ENCODE results near the gene ATG16L2. TPM values are rescaled to one million over a fixed set of nuclear protein-coding genes. Genes with fewer than 3 reads are reported as not detected.

The ATG16L2 gene
- total and polyA plus RNA-seq, 2 donors (not counting 3 experiments of a cell fraction or from before 2014, with no cell fraction given) = 26.5 to 30.5 TPM

DNA sequence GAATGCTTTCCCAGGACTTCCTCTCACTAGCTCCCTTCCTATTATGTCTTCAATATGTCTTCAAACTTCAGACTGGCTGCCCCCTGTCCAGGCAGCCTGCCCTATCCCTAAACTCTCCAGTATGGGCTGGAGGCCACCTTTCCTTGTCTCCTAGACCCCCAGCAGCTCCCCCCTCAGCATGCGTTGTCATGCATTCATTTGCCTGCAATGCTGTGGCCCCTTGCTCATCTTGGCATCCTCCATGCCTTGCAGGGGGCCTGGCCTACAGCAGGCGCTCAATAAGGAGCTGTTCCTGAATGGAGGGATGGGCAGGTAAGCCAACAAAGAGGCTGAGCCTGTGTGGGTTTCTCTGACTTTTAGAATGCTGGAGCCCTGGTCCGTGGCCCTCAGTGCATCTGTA, 45.6 kb upstream of the ATG16L2 start:
- Histone ChIP-seq H3K36me3 (ENCODE audit: control insufficient read depth in 2 of 2, extremely low read depth in 1 of 2, insufficient read depth in 2 of 2, low read length in 2 of 2) (no peaks in the 10 kb centered on the region), H4K20me1 (replicated peaks; ENCODE audit: control insufficient read depth, extremely low read depth, insufficient read depth, low read length) (no peaks in the 10 kb centered on the region), H3K9me1 (replicated peaks; ENCODE audit: control insufficient read depth, extremely low read depth, insufficient read depth, low read length) (no peaks in the 10 kb centered on the region), H3K9ac (replicated peaks; ENCODE audit: extremely low read depth, insufficient read depth, low read length) (no peak overlapping the region), H3K27me3 (ENCODE audit: control insufficient read depth in 2 of 2, insufficient read depth in 2 of 2, low read length in 2 of 2) (no peaks in the 10 kb centered on the region), H3K27ac (ENCODE audit: insufficient read depth, low read depth, low read length) (no peak overlapping the region), H3K79me2 (ENCODE audit: control insufficient read depth, insufficient read depth, low read length) (no peaks in the 10 kb centered on the region), H3K4me1 (ENCODE audit: control insufficient read depth, extremely low read depth, insufficient read depth, low read length) (no peaks in the 10 kb centered on the region), H3K9me3 (replicated peaks; ENCODE audit: control insufficient read depth, insufficient read depth, low read length) (no peaks in the 10 kb centered on the region), H3K4me2 (ENCODE audit: insufficient read depth, low read length) (no peak overlapping the region), H2AFZ (ENCODE audit: low read depth, low read length) (no peak overlapping the region), H3K4me3 (replicated peaks in 1 of 3; ENCODE audit: insufficient read depth in 1 of 3, low read depth in 1 of 3, low read length in 3 of 3) (no peak overlapping the region)
- FAIRE-seq (no peak), DNase-seq (ENCODE audit: low read depth, low spot score) (no peak)
- CTCF ChIA-PET = no interaction called here
- TF ChIP-seq, protein P1, sequence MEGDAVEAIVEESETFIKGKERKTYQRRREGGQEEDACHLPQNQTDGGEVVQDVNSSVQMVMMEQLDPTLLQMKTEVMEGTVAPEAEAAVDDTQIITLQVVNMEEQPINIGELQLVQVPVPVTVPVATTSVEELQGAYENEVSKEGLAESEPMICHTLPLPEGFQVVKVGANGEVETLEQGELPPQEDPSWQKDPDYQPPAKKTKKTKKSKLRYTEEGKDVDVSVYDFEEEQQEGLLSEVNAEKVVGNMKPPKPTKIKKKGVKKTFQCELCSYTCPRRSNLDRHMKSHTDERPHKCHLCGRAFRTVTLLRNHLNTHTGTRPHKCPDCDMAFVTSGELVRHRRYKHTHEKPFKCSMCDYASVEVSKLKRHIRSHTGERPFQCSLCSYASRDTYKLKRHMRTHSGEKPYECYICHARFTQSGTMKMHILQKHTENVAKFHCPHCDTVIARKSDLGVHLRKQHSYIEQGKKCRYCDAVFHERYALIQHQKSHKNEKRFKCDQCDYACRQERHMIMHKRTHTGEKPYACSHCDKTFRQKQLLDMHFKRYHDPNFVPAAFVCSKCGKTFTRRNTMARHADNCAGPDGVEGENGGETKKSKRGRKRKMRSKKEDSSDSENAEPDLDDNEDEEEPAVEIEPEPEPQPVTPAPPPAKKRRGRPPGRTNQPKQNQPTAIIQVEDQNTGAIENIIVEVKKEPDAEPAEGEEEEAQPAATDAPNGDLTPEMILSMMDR (IDR thresholded peaks at IDR 0.05; ENCODE audit: extremely low read depth in 1 of 2, insufficient read depth in 1 of 2, low read depth in 1 of 2, low read length in 2 of 2) = no peak
- TF ChIP-seq MYC (IDR thresholded peaks at IDR 0.05; ENCODE audit: low read depth, low read length) (no peak), JUN (IDR thresholded peaks at IDR 0.05; ENCODE audit: borderline replicate concordance, insufficient read depth, insufficient read length, low read depth) (no peak), EZH2 (IDR thresholded peaks at IDR 0.05; ENCODE audit: borderline replicate concordance, low read depth, low read length, severe bottlenecking) (no peak), GATA2 (IDR thresholded peaks at IDR 0.05; ENCODE audit: insufficient read depth, insufficient read length, low read depth, low read length) (no peak), MAX (IDR thresholded peaks at IDR 0.05; ENCODE audit: insufficient read depth, insufficient read length) (no peak), FOS (IDR thresholded peaks at IDR 0.05; ENCODE audit: borderline replicate concordance, insufficient read depth, low read length) (no peak), POLR2A (IDR thresholded peaks at IDR 0.05; ENCODE audit: low read depth, low read length) (no peak), POLR2AphosphoS5 (IDR thresholded peaks at IDR 0.05; ENCODE audit: insufficient read depth, low read depth, low read length) (no peak)
- intact Hi-C loops (cut with micrococcal nuclease) (no loop called here), dilution Hi-C loops (cut with MboI; ENCODE audit: extremely low pct_ligation_motif_present, low sequenced_read_pairs) (no loop called here)
- POLR2A ChIA-PET = no interaction called here
- BruUV-seq (replicated peaks) = no TSS peak

Measured in endothelial cell of umbilical vein (primary cell).